H1 (cell line): ENCODE results near the gene PER2. TPM values are rescaled to one million over a fixed set of nuclear protein-coding genes. Genes with fewer than 3 reads are reported as not detected.

Experiments
- CTCF ChIA-PET: fragments of 300-600 bp; sonication (Branson Sonifier 250); formaldehyde crosslinking; loops from one replicate; lab custom pipeline; 2021; ENCODE audit not compliant: partially characterized antibody; lab: Charles Lee
- POLR2A ChIA-PET: fragments of 300-600 bp; sonication (Branson Sonifier 250); formaldehyde crosslinking; loops from one replicate; lab custom pipeline; 2021; ENCODE audit warnings: inconsistent platforms; ENCODE audit not compliant: partially characterized antibody; lab: Charles Lee
- DNase-seq, 2 experiments: peaks; one replicate each; pipeline versions ENCODE4 v3.0.0 to v3.0.0-alpha.2; 2010 to 2022; ENCODE audit warnings: low spot score in 2 of 2, low read depth in 1 of 2, mixed read lengths in 1 of 2
- FAIRE-seq: peaks from 2 replicates; lab custom pipeline; 2011; peaks lifted over from hg19 to GRCh38; lab: Jason Lieb, UNC
- H2AFZ ChIP-seq: 2 replicates; pipeline ENCODE4 v1.8.1; 2012; ENCODE audit warnings: low read length, inconsistent platforms
- H2AK5ac ChIP-seq: 2 replicates; pipeline ENCODE4 v1.6.1; 2013; ENCODE audit warnings: low read depth, low read length
- H2BK120ac ChIP-seq: replicated peaks from 2 replicates; pipeline ENCODE3; 2013; ENCODE audit warnings: low read depth, low read length, inconsistent platforms
- H2BK12ac ChIP-seq: 2 replicates; pipeline ENCODE4 v1.6.1; 2013; ENCODE audit warnings: low read depth, low read length
- H2BK15ac ChIP-seq: 2 replicates; pipeline ENCODE4 v1.6.1; 2013; ENCODE audit warnings: low read length
- H2BK20ac ChIP-seq: 2 replicates; pipeline ENCODE4 v1.6.1; 2013; ENCODE audit warnings: low read length
- H2BK5ac ChIP-seq: 2 replicates; pipeline ENCODE4 v1.6.1; 2013; ENCODE audit warnings: low read depth, low read length
- H3K14ac ChIP-seq: 2 replicates; pipeline ENCODE4 v1.6.1; 2013; ENCODE audit warnings: inconsistent platforms; ENCODE audit not compliant: insufficient read length
- H3K18ac ChIP-seq: 2 replicates; pipeline ENCODE4 v1.6.1; 2013; ENCODE audit warnings: low read length; ENCODE audit errors: extremely low read depth
- H3K23ac ChIP-seq: 2 replicates; pipeline ENCODE4 v1.6.1; 2013; ENCODE audit warnings: inconsistent platforms; ENCODE audit not compliant: insufficient read length
- H3K23me2 ChIP-seq: 2 replicates; pipeline ENCODE4 v1.6.1; 2013; ENCODE audit warnings: low read depth, low read length
- H3K27ac ChIP-seq: 2 replicates; pipeline ENCODE4 v1.6.1; 2011; ENCODE audit warnings: low read depth, low read length, inconsistent platforms
- H3K27me3 ChIP-seq, 4 experiments: replicated peaks in 1 of 4; 1 replicate in 1 of 4; 2 replicates in 3 of 4; pipeline versions ENCODE4 v1.6.1 to v1.8.1; 2011 to 2013; ENCODE audit warnings: low read length in 3 of 4, mild to moderate bottlenecking in 3 of 4, inconsistent platforms in 2 of 4, mixed read lengths in 2 of 4, moderate library complexity in 1 of 4; ENCODE audit not compliant: control insufficient read depth in 3 of 4, insufficient read depth in 3 of 4; ENCODE audit errors: extremely low read depth in 1 of 4
- H3K36me3 ChIP-seq, 4 experiments: 2 replicates each; pipeline versions ENCODE4 v1.6.1 to v1.8.1; 2011 to 2013; ENCODE audit warnings: mild to moderate bottlenecking in 4 of 4, low read length in 3 of 4, moderate library complexity in 2 of 4, control low read depth in 1 of 4, inconsistent platforms in 1 of 4; ENCODE audit not compliant: insufficient read depth in 4 of 4, control insufficient read depth in 2 of 4
- H3K4ac ChIP-seq: replicated peaks from 2 replicates; pipeline ENCODE3; 2013; ENCODE audit warnings: low read length, low read depth, mixed read lengths, inconsistent platforms; ENCODE audit not compliant: insufficient read length
- H3K4me1 ChIP-seq, 4 experiments: replicated peaks in 1 of 4; 1 replicate in 1 of 4; 2 replicates in 3 of 4; pipeline versions ENCODE4 v1.6.1 to v1.8.1; 2011 to 2013; ENCODE audit warnings: low read length in 3 of 4, inconsistent platforms in 2 of 4, mixed read lengths in 1 of 4; ENCODE audit not compliant: insufficient read depth in 4 of 4, control insufficient read depth in 3 of 4
- H3K4me2 ChIP-seq, 2 experiments: 2 replicates each; pipeline versions ENCODE4 v1.6.1 to v1.8.1; 2011 to 2013; ENCODE audit warnings: low read depth in 2 of 2, low read length in 2 of 2, control low read depth in 1 of 2, inconsistent platforms in 1 of 2, mild to moderate bottlenecking in 1 of 2; ENCODE audit not compliant: insufficient read depth in 1 of 2
- H3K4me3 ChIP-seq, 4 experiments: fragments of 200-600, 300-600 bp in 1 of 4; sonication (generic), shearing (Covaris generic), sonication (Bioruptor Twin) in 1 of 4; 2 replicates each; pipeline versions ENCODE4 v1.5.1 to v1.8.1; 2011 to 2016; ENCODE audit warnings: low read length in 4 of 4, low read depth in 3 of 4, control low read depth in 2 of 4, inconsistent platforms in 2 of 4, mild to moderate bottlenecking in 2 of 4, mixed read lengths in 1 of 4, moderate library complexity in 1 of 4; ENCODE audit not compliant: insufficient read depth in 2 of 4; ENCODE audit errors: extremely low read depth in 1 of 4
- H3K56ac ChIP-seq: replicated peaks from 2 replicates; pipeline ENCODE3; 2013; ENCODE audit warnings: low read depth, mild to moderate bottlenecking, mixed read lengths, low read length, inconsistent platforms; ENCODE audit not compliant: insufficient read length
- H3K79me1 ChIP-seq: 2 replicates; pipeline ENCODE4 v1.6.1; 2013; ENCODE audit warnings: low read depth, low read length, control low read depth
- H3K79me2 ChIP-seq, 2 experiments: 2 replicates each; pipeline versions ENCODE4 v1.6.1 to v1.8.1; 2012 to 2013; ENCODE audit warnings: low read length in 2 of 2, mild to moderate bottlenecking in 2 of 2, inconsistent platforms in 1 of 2; ENCODE audit not compliant: insufficient read depth in 2 of 2, control insufficient read depth in 1 of 2
- H3K9ac ChIP-seq, 4 experiments: replicated peaks in 1 of 4; 1 replicate in 1 of 4; 2 replicates in 3 of 4; pipeline versions ENCODE4 v1.6.1 to v1.8.1; 2011 to 2013; ENCODE audit warnings: low read depth in 3 of 4, low read length in 3 of 4, control low read depth in 2 of 4, mild to moderate bottlenecking in 2 of 4, moderate library complexity in 2 of 4, inconsistent platforms in 1 of 4; ENCODE audit errors: extremely low read depth in 1 of 4
- H3K9me3 ChIP-seq, 2 experiments: 2 replicates each; pipeline versions ENCODE4 v1.6.1 to v1.8.1; 2012 to 2013; ENCODE audit warnings: mild to moderate bottlenecking in 2 of 2, moderate library complexity in 2 of 2, control low read depth in 1 of 2, inconsistent platforms in 1 of 2, low read depth in 1 of 2, low read length in 1 of 2, mixed read lengths in 1 of 2; ENCODE audit not compliant: insufficient read depth in 2 of 2
- H4K20me1 ChIP-seq, 2 experiments: replicated peaks in 1 of 2; 2 replicates each; pipeline versions ENCODE3 to v1.8.1; 2011 to 2013; ENCODE audit warnings: inconsistent platforms in 2 of 2, low read length in 2 of 2, mild to moderate bottlenecking in 1 of 2; ENCODE audit not compliant: insufficient read depth in 2 of 2, control insufficient read depth in 1 of 2
- H4K5ac ChIP-seq: 2 replicates; pipeline ENCODE4 v1.6.1; 2013; ENCODE audit warnings: low read length, low read depth, mixed read lengths, inconsistent platforms; ENCODE audit not compliant: insufficient read length
- H4K8ac ChIP-seq: 2 replicates; pipeline ENCODE4 v1.8.0; 2013; ENCODE audit warnings: mild to moderate bottlenecking, moderate library complexity, low read length, inconsistent platforms; ENCODE audit not compliant: insufficient read depth; ENCODE audit errors: extremely low read depth
- H4K91ac ChIP-seq: replicated peaks from 2 replicates; pipeline ENCODE3; 2013; ENCODE audit warnings: low read length, mixed read lengths, inconsistent platforms; ENCODE audit not compliant: insufficient read length
- CBX5 ChIP-seq: fragments of 300-800, 300-1000 bp; sonication (generic); IDR thresholded peaks from 2 replicates; pipeline ENCODE4 v1.7.1; 2016; ENCODE audit warnings: antibody characterized with exemption, low read length, low read depth
- CEBPB ChIP-seq: IDR thresholded peaks from 2 replicates; pipeline ENCODE4 v1.6.1; 2012; ENCODE audit warnings: low read depth, low read length
- CHD1 ChIP-seq: IDR thresholded peaks from 2 replicates; pipeline ENCODE4 v1.6.1; 2012; ENCODE audit warnings: low read depth, low read length, improper control_type of control experiment
- FOSL1 ChIP-seq: IDR thresholded peaks from 2 replicates; pipeline ENCODE4 v1.6.1; 2011; ENCODE audit warnings: mild to moderate bottlenecking, low read depth, low read length, moderate library complexity; ENCODE audit not compliant: insufficient read depth
- GABPA ChIP-seq: IDR thresholded peaks from 2 replicates; pipeline ENCODE4 v1.6.1; 2011; ENCODE audit warnings: mild to moderate bottlenecking, low read length, moderate library complexity, borderline replicate concordance; ENCODE audit not compliant: insufficient read depth
- KDM4A ChIP-seq: IDR thresholded peaks from one replicate; pipeline ENCODE4 v1.7.1; 2012; ENCODE audit warnings: low read depth, mild to moderate bottlenecking, moderate library complexity, low read length, inconsistent platforms; ENCODE audit not compliant: severe bottlenecking
- MAFK ChIP-seq: IDR thresholded peaks from 2 replicates; pipeline ENCODE4 v1.6.1; 2012; ENCODE audit warnings: low read depth, mild to moderate bottlenecking, improper control_type of control experiment, low read length
- MAX ChIP-seq: IDR thresholded peaks from 2 replicates; pipeline ENCODE4 v1.6.1; 2012; ENCODE audit warnings: inconsistent platforms
- NRF1 ChIP-seq: IDR thresholded peaks from 2 replicates; pipeline ENCODE4 v1.6.1; 2011; ENCODE audit warnings: mild to moderate bottlenecking, low read depth, low read length, improper control_type of control experiment
- RNF2 ChIP-seq: fragments of 200-900, 300-1000 bp; sonication (generic); IDR thresholded peaks from 2 replicates; pipeline ENCODE4 v1.7.1; 2016; ENCODE audit warnings: borderline replicate concordance, low read depth, mild to moderate bottlenecking, antibody characterized with exemption, low read length; ENCODE audit not compliant: poor library complexity, severe bottlenecking; ENCODE audit errors: missing control alignments
- SIN3A ChIP-seq, 2 experiments: IDR thresholded peaks in 1 of 2; conservative IDR thresholded peaks in 1 of 2; 2 replicates each; pipeline ENCODE4 v1.6.1; 2011 to 2012; ENCODE audit warnings: low read length in 2 of 2, improper control_type of control experiment in 1 of 2, low read depth in 1 of 2, mild to moderate bottlenecking in 1 of 2
- SP1 ChIP-seq: IDR thresholded peaks from 2 replicates; pipeline ENCODE4 v1.6.1; 2011; ENCODE audit warnings: low read depth, low read length
- SUZ12 ChIP-seq: fragments of 200-600 bp; sonication (generic); IDR thresholded peaks from 2 replicates; pipeline ENCODE4 v1.6.1; 2012; ENCODE audit warnings: mild to moderate bottlenecking, inconsistent platforms, low read length, moderate library complexity, mixed read lengths
- TAF1 ChIP-seq: IDR thresholded peaks from 2 replicates; pipeline ENCODE4 v1.6.1; 2011; ENCODE audit warnings: mild to moderate bottlenecking, low read depth, low read length
- WGBS, 2 experiments: shearing (Covaris generic) in 1 of 2; methylation state at CpG; one replicate each; pipeline versions ENCODE4 v1.1.6 to v1.1.7; 2013 to 2015; ENCODE audit warnings: low lambda C conversion rate in 2 of 2, mixed read lengths in 2 of 2, inconsistent platforms in 1 of 2, low coverage in 1 of 2, missing lambda C conversion rate in 1 of 2; ENCODE audit not compliant: insufficient replicate concordance in 2 of 2, insufficient coverage in 1 of 2, insufficient read length in 1 of 2; ENCODE audit errors: extremely low coverage in 1 of 2, missing lambda C conversion rate in 1 of 2; 5-methylcytosine and 5-hydroxymethylcytosine counted together
- polyA plus RNA-seq, 7 experiments: library from polyadenylated mRNA; depleted of rRNA in 3 of 7; stranded (reverse) in 5 of 7; unstranded in 2 of 7; fragments of >200 nt in 5 of 7; fragments of 200-250 nt in 2 of 7; gene quantifications; 1 replicate in 5 of 7; 2 replicates in 1 of 7; 4 replicates in 1 of 7; pipeline versions ENCODE4 v1.2.1 to v1.2.3, GENCODE V29; 2011 to 2013; ENCODE audit warnings: missing spikeins in 2 of 7, mixed read lengths in 2 of 7
- total RNA-seq: library from RNA; stranded (reverse); fragmentation: NEBNext Ultra II Directional; extraction: Animal tissue kit (Norgen Biotek cat#: 25700); gene quantifications from 2 replicates; pipeline ENCODE4 v1.2.1, GENCODE V29; 2021

The PER2 gene
- total and polyA plus RNA-seq, 2 of the 8 experiments (the other 6 are each of a cell fraction or from before 2014, with no cell fraction given), result 0.91 to 5.5 TPM

GRCh38 chr2:238337846-238338245 lies 49.4 kb upstream of the PER2 start:
- CTCF ChIA-PET, result interaction anchor here (4.8 kb wide), 1 partner anchor 19 kb away, joined by 18 read pairs; no protein-coding TSS in a partner anchor
- Histone ChIP-seq H4K5ac (no peak overlapping the region), H3K79me2 (no peaks in the 10 kb centered on the region), H2BK12ac (no peak overlapping the region), H3K36me3 (peaks cover 0 to 3% (median 0%) of the 10 kb centered on the region in 4 experiments; a peak in 1 of 8 replicates), H3K4me1 (no peaks in the 10 kb centered on the region), H3K9ac (no peak overlapping the region), H3K4ac (no peak overlapping the region), H2AK5ac (no peak overlapping the region), H3K27me3 (no peaks in the 10 kb centered on the region), H4K91ac (no peak overlapping the region), H3K27ac (no peak overlapping the region), H2AFZ (no peak overlapping the region), H2BK20ac (no peak overlapping the region), H3K56ac (no peak overlapping the region), H3K4me3 (no peak overlapping the region), H2BK120ac (no peak overlapping the region), H3K23ac (no peak overlapping the region), H4K8ac (no peak overlapping the region), H3K23me2 (no peaks in the 10 kb centered on the region), H4K20me1 (peaks cover 0 to 2% of the 10 kb centered on the region in 2 experiments), H3K18ac (no peak overlapping the region), H3K4me2 (no peak overlapping the region), H3K14ac (no peak overlapping the region), H2BK15ac (no peak overlapping the region), H3K9me3 (no peaks in the 10 kb centered on the region), H3K79me1 (no peaks in the 10 kb centered on the region; the same call in 1 of the 2 replicates), H2BK5ac (no peak overlapping the region)
- 82% methylated on average over 5 of the region's 5 CpGs; no CpG with 5 or more reads in 1 of the 2 experiments for WGBS, 2 experiments
- FAIRE-seq (no peak), DNase-seq (no peak)
- POLR2A ChIA-PET, result interaction anchor here (0.6 kb wide), 1 partner anchor 91 kb away, joined by 3 read pairs; no protein-coding TSS in a partner anchor
- TF ChIP-seq NRF1, result no peak
- no peak for TF ChIP-seq SP1
- TF ChIP-seq CHD1, result no peak
- no peak for TF ChIP-seq SUZ12
- TF ChIP-seq TAF1, result no peak
- no peak for TF ChIP-seq SIN3A (conservative IDR thresholded peaks at IDR 0.05 in 1 of 2, IDR thresholded peaks at IDR 0.05 in 1 of 2; ENCODE audit: low read depth in 1 of 2, low read length in 2 of 2)
- TF ChIP-seq CEBPB, result no peak
- no peak for TF ChIP-seq MAFK
- no peak for TF ChIP-seq FOSL1
- TF ChIP-seq RNF2, result no peak
- no peak for TF ChIP-seq CBX5
- TF ChIP-seq MAX, result no peak
- no peak for TF ChIP-seq KDM4A
- no peak for TF ChIP-seq GABPA
